Ovary (tissue), 3 donors: Measurements from ENCODE around the gene NAT8L.

Source experiments
- CTCF ChIP-seq, 3 donors: fragments of 450-650 bp in 2 of 3; fragments of 200-600 bp in 1 of 3; IDR thresholded peaks; one replicate each; pipeline versions ENCODE4 v1.5.1 to v1.8.0; 2016 to 2022; ENCODE audit warnings: antibody characterized with exemption in 3 of 3, mild to moderate bottlenecking in 1 of 3
- EP300 ChIP-seq: sonication (generic); formaldehyde crosslinking; IDR thresholded peaks from one replicate; pipeline ENCODE4 v1.6.1; 2017; ENCODE audit warnings: antibody characterized with exemption
- donor health status: DM: no; HTN: no; CAD: no.

- no peak for TF ChIP-seq CTCF (IDR thresholded peaks at IDR 0.05)
- TF ChIP-seq EP300 = no peak
Measured at GRCh38 chr4:2082118-2082517, 23.0 kb downstream of the NAT8L start.
